ENCODE measurements around the gene FSD1. TPM values are rescaled to one million over a fixed set of nuclear protein-coding genes. Genes with fewer than 3 reads are reported as not detected.

The FSD1 gene
- total RNA-seq, 1 donor: 1.1 TPM

DNA sequence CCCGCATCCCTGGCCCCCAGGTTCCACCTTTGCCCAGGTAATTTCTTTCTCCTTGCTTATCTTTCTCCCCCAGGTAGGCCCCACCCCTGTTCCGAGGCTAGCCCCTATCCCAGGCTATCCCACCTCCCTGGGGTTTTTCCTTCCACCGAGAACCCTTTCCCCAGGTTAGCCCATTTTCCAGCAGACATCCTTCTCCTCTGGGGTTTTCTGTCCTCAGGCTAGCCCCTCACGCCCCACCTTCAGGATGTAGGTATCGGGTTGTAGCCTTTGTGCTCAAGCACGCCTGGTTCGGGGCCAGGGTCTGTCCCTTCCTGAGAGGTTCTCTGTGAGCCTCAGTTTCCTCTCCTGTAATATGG, 837 bp downstream of the FSD1 start:
- Histone ChIP-seq H3K4me2 (ENCODE audit: insufficient read depth, low read length) (no peak overlapping the region), H3K9me3 (ENCODE audit: low read depth, low read length) (no peaks in the 10 kb centered on the region), H3K27ac (ENCODE audit: low read depth, low read length) (no peak overlapping the region), H3K4me3 (ENCODE audit: insufficient read depth, low read length) (no peak overlapping the region), H3K4me1 (ENCODE audit: insufficient read depth, low read length) (no peaks in the 10 kb centered on the region), H3K79me2 (ENCODE audit: insufficient read depth, low read length) (no peaks in the 10 kb centered on the region), H3K27me3 (ENCODE audit: insufficient read depth, low read length) (no peaks in the 10 kb centered on the region), H3K36me3 (ENCODE audit: insufficient read depth, low read length) (no peaks in the 10 kb centered on the region), H2AFZ (ENCODE audit: low read length) (no peak overlapping the region), H4K20me1 (ENCODE audit: insufficient read depth, low read length) (no peaks in the 10 kb centered on the region)
- DNase-seq (ENCODE audit: insufficient read length, low spot score, missing footprints): no peak
- TF ChIP-seq, protein P1, sequence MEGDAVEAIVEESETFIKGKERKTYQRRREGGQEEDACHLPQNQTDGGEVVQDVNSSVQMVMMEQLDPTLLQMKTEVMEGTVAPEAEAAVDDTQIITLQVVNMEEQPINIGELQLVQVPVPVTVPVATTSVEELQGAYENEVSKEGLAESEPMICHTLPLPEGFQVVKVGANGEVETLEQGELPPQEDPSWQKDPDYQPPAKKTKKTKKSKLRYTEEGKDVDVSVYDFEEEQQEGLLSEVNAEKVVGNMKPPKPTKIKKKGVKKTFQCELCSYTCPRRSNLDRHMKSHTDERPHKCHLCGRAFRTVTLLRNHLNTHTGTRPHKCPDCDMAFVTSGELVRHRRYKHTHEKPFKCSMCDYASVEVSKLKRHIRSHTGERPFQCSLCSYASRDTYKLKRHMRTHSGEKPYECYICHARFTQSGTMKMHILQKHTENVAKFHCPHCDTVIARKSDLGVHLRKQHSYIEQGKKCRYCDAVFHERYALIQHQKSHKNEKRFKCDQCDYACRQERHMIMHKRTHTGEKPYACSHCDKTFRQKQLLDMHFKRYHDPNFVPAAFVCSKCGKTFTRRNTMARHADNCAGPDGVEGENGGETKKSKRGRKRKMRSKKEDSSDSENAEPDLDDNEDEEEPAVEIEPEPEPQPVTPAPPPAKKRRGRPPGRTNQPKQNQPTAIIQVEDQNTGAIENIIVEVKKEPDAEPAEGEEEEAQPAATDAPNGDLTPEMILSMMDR (IDR thresholded peaks at IDR 0.05; ENCODE audit: extremely low read depth, low read depth, low read length): no peak

DNA sequence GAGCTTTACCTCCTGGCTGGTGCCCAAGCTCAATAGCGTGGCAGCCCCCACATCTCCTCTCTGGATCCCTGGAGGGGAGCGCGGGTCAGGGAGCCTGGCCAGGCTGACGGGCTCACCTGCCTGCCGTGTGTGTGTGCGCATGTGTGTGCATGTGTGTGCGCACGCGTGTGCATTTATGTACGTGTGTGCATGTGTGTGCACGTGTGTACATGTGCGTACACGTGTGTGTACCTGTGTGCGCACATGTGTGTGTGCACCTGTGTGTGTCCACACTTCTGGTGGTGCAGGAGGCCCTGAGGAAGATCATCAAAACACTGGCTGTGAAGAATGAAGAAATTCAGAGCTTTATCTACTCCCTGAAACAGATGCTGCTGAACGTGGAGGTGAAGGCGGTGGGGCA, 1.3 kb downstream of the FSD1 start:
- no peaks in the 10 kb centered on the region for H4K20me1 ChIP-seq (ENCODE audit: insufficient read depth, low read length)
- no peak overlapping the region for H3K4me3 ChIP-seq (ENCODE audit: insufficient read depth, low read length)
- no peak overlapping the region for H3K4me2 ChIP-seq (ENCODE audit: insufficient read depth, low read length)
- no peaks in the 10 kb centered on the region for H3K36me3 ChIP-seq (ENCODE audit: insufficient read depth, low read length)
- H3K27me3 ChIP-seq (ENCODE audit: insufficient read depth, low read length): no peaks in the 10 kb centered on the region
- no peaks in the 10 kb centered on the region for H3K4me1 ChIP-seq (ENCODE audit: insufficient read depth, low read length)
- no peaks in the 10 kb centered on the region for H3K79me2 ChIP-seq (ENCODE audit: insufficient read depth, low read length)
- H2AFZ ChIP-seq (ENCODE audit: low read length): no peak overlapping the region
- H3K27ac ChIP-seq (ENCODE audit: low read depth, low read length): no peak overlapping the region
- TF ChIP-seq, protein P1 (IDR thresholded peaks at IDR 0.05; ENCODE audit: extremely low read depth, low read depth, low read length): no peak
- H3K9me3 ChIP-seq (ENCODE audit: low read depth, low read length): no peaks in the 10 kb centered on the region
- no peak for DNase-seq (ENCODE audit: insufficient read length, low spot score, missing footprints)

GRCh38 chr19:4310247-4311121, 6.1 kb downstream of the FSD1 start:
- H3K4me1 ChIP-seq (ENCODE audit: insufficient read depth, low read length): no peaks in the 10 kb centered on the region
- no peaks in the 10 kb centered on the region for H4K20me1 ChIP-seq (ENCODE audit: insufficient read depth, low read length)
- peak; percentile 78 for DNase-seq (ENCODE audit: insufficient read length, low spot score, missing footprints)
- no peak overlapping the region for H3K4me3 ChIP-seq (ENCODE audit: insufficient read depth, low read length)
- no peak overlapping the region for H3K27ac ChIP-seq (ENCODE audit: low read depth, low read length)
- H3K4me2 ChIP-seq (ENCODE audit: insufficient read depth, low read length): no peak overlapping the region
- no peaks in the 10 kb centered on the region for H3K79me2 ChIP-seq (ENCODE audit: insufficient read depth, low read length)
- TF ChIP-seq, protein P1 (IDR thresholded peaks at IDR 0.05; ENCODE audit: extremely low read depth, low read depth, low read length): no peak
- no peaks in the 10 kb centered on the region for H3K36me3 ChIP-seq (ENCODE audit: insufficient read depth, low read length)
- no peaks in the 10 kb centered on the region for H3K27me3 ChIP-seq (ENCODE audit: insufficient read depth, low read length)
- H3K9me3 ChIP-seq (ENCODE audit: low read depth, low read length): no peaks in the 10 kb centered on the region
- H2AFZ ChIP-seq (ENCODE audit: low read length): no peak overlapping the region

DNA sequence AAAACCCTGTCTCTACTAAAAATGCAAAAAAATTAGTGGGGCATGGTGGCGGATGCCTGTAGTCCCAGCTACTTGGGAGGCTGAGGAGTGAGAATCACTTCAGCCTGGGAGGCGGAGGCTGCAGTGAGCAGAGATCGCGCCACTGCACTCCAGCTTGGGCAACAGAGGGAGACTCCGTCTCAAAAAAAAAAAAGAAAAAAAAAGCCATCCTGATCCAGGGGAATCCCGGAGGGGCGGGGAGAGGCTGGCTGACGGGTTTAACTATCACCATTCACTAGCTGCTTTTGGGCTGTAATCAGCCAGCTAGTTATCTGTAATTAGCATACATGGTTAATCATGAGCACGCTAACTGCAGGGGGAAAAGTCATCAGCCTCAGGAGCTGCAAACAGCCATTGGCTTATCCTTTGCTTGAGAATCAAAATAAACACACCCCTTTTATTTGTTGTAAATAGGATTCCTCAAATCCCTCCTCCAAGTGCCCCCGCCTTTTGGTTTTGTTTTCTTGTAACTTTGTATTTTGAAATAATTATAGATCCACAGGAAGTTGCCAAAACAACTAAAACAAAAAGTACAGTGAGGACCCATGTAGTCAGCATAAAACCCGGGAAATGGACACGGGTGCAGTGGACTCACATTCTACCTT, 9.6 kb downstream of the FSD1 start:
- H3K4me1 ChIP-seq (ENCODE audit: insufficient read depth, low read length): no peaks in the 10 kb centered on the region
- no peaks in the 10 kb centered on the region for H3K9me3 ChIP-seq (ENCODE audit: low read depth, low read length)
- H4K20me1 ChIP-seq (ENCODE audit: insufficient read depth, low read length): no peaks in the 10 kb centered on the region
- H3K79me2 ChIP-seq (ENCODE audit: insufficient read depth, low read length): no peaks in the 10 kb centered on the region
- no peaks in the 10 kb centered on the region for H3K27me3 ChIP-seq (ENCODE audit: insufficient read depth, low read length)
- TF ChIP-seq, protein P1 (IDR thresholded peaks at IDR 0.05; ENCODE audit: extremely low read depth, low read depth, low read length): no peak
- peak; percentile 65 for DNase-seq (ENCODE audit: insufficient read length, low spot score, missing footprints)
- H3K4me2 ChIP-seq (ENCODE audit: insufficient read depth, low read length): no peak overlapping the region
- H3K36me3 ChIP-seq (ENCODE audit: insufficient read depth, low read length): no peaks in the 10 kb centered on the region
- H3K27ac ChIP-seq (ENCODE audit: low read depth, low read length): no peak overlapping the region
- peak overlapping the region; percentile 59 for H2AFZ ChIP-seq (ENCODE audit: low read length)
- no peak overlapping the region for H3K4me3 ChIP-seq (ENCODE audit: insufficient read depth, low read length)
